SIG-M5 treated with dmso at 0.1 percent for 504 hours (cell line): ENCODE results near the gene BCR.
"Not testable (repeated sequence)": the region's sequence is repeated elsewhere in the genome, so short reads cannot be mapped to it uniquely, and the experiment has no call there.

Experiments used
- DNase-seq: peaks from one replicate; lab custom pipeline; 2025; ENCODE audit not compliant: unreplicated experiment; lab: John Stamatoyannopoulos, UW

BCR gene

GRCh38 chr22:23363683-23364082 lies 183.4 kb downstream of the BCR start:
- no peak for DNase-seq

GRCh38 chr22:23364389-23364788 lies 184.1 kb downstream of the BCR start:
- DNase-seq, result no peak

- DNase-seq, result no peak
These were observed 185.2 kb downstream of the BCR start for GRCh38 chr22:23365524-23365923.

- DNase-seq, result no peak
These were observed 185.7 kb downstream of the BCR start for GRCh38 chr22:23365961-23366360.

GRCh38 chr22:23367196-23367595 lies 186.9 kb downstream of the BCR start:
- not testable (repeated sequence) for DNase-seq
